HCT116 (cell line): Measurements from ENCODE around the gene COL20A1.

ENCODE experiments used
- CTCF ChIP-seq, 3 experiments: fragments of 200-600 bp in 1 of 3; sonication (generic) in 1 of 3; IDR thresholded peaks in 2 of 3; conservative IDR thresholded peaks in 1 of 3; 2 replicates each; pipeline ENCODE4 v1.5.1; 2012 to 2017; ENCODE audit warnings: low read depth in 2 of 3, low read length in 2 of 3, antibody characterized with exemption in 1 of 3, borderline replicate concordance in 1 of 3, control low read depth in 1 of 3, mild to moderate bottlenecking in 1 of 3, mixed read lengths in 1 of 3, mixed run types in 1 of 3, moderate library complexity in 1 of 3; ENCODE audit not compliant: insufficient read depth in 1 of 3
- POLR2A ChIP-seq: IDR thresholded peaks from 2 replicates; pipeline ENCODE4 v1.7.0; 2011; ENCODE audit warnings: borderline replicate concordance; ENCODE audit not compliant: insufficient read depth, insufficient read length; ENCODE audit errors: extremely low read depth
- POLR2AphosphoS5 ChIP-seq: IDR thresholded peaks from 2 replicates; pipeline ENCODE4 v1.6.1; 2011; ENCODE audit warnings: mild to moderate bottlenecking, low read depth, low read length, moderate library complexity

DNA sequence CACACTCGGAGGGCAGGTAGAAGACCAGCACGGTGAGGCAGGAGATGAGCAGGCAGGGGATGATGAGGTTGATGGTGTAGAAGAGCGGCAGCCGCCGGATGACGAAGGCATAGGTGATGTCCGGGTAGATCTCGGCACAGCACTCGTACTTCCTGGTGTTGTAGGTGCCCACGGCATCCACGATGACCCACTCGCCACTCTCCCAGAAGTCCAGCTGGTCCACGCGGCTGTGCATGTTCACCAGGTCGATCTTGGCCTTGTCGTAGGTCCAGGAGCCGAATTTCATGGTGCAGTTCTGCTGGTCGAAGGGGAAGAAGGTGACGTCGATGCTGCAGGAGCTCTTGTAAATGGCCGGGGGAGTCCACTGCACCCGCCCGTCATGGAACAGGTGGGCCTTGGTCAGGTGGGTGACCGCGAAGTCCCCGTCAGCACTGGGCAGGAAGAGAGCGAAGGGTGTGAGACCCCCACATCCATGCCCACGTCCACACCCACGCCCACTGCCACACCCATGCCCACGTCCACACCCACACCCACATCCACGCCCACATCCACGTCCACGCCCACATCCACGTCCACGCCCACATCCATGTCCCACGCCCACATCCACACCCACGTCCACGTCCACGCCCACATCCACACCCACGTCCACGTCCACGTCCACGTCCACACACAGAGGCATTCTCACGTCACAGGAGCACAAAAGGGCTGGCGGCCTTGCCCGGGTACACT, 57.8 kb downstream of the COL20A1 start:
- no peak for TF ChIP-seq CTCF (IDR thresholded peaks at IDR 0.05 in 2 of 3, conservative IDR thresholded peaks at IDR 0.05 in 1 of 3; ENCODE audit: borderline replicate concordance in 1 of 3, insufficient read depth in 1 of 3, low read depth in 2 of 3, low read length in 2 of 3)
- TF ChIP-seq POLR2A, result no peak
- TF ChIP-seq POLR2AphosphoS5, result no peak
